ENCODE results near the gene SIRPA. TPM values are rescaled to one million over a fixed set of nuclear protein-coding genes. Genes with fewer than 3 reads are reported as not detected.

Gene SIRPA
- total and polyA plus RNA-seq, 2 experiments from 2014 or later: 16.0 to 18.6 TPM

GRCh38 chr20:1895674-1896483, 672 bp downstream of the SIRPA start:
- Histone ChIP-seq H3K79me2 (peaks cover 28% of the 10 kb centered on the region), H2AFZ (peak overlapping the region; percentile 81), H4K20me1 (ENCODE audit: insufficient read depth, poor library complexity, severe bottlenecking) (no peaks in the 10 kb centered on the region), H3K4me1 (ENCODE audit: insufficient read depth) (peaks cover 18% of the 10 kb centered on the region), H3K4me3 (peak overlapping the region; percentile 82), H3K9me2 (replicated peaks; ENCODE audit: insufficient read depth) (no peaks in the 10 kb centered on the region), H3K36me3 (replicated peaks; ENCODE audit: insufficient read depth, low read depth) (no peaks in the 10 kb centered on the region), H3K4me2 (peak overlapping the region; percentile 98), H3K27me3 (no peaks in the 10 kb centered on the region), H3K9me3 (ENCODE audit: low read depth) (no peaks in the 10 kb centered on the region), H3K27ac (peak overlapping the region; percentile 95)
- WGBS (ENCODE audit: low lambda C conversion rate, missing lambda C conversion rate): 12% methylated on average over 24 of the region's 24 CpGs
- TF ChIP-seq EZH2phosphoT487 (IDR thresholded peaks at IDR 0.05; ENCODE audit: low read depth, severe bottlenecking, unreplicated experiment) (no peak), EZH2 (IDR thresholded peaks at IDR 0.05; ENCODE audit: borderline replicate concordance) (no peak)
- TF ChIP-seq, protein P1, sequence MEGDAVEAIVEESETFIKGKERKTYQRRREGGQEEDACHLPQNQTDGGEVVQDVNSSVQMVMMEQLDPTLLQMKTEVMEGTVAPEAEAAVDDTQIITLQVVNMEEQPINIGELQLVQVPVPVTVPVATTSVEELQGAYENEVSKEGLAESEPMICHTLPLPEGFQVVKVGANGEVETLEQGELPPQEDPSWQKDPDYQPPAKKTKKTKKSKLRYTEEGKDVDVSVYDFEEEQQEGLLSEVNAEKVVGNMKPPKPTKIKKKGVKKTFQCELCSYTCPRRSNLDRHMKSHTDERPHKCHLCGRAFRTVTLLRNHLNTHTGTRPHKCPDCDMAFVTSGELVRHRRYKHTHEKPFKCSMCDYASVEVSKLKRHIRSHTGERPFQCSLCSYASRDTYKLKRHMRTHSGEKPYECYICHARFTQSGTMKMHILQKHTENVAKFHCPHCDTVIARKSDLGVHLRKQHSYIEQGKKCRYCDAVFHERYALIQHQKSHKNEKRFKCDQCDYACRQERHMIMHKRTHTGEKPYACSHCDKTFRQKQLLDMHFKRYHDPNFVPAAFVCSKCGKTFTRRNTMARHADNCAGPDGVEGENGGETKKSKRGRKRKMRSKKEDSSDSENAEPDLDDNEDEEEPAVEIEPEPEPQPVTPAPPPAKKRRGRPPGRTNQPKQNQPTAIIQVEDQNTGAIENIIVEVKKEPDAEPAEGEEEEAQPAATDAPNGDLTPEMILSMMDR (IDR thresholded peaks at IDR 0.05; ENCODE audit: poor library complexity): no peak
- peak; percentile 44 for DNase-seq (ENCODE audit: low spot score)

- no peak for DNase-seq (ENCODE audit: low spot score)
- no peak overlapping the region for H3K27ac ChIP-seq
- H4K20me1 ChIP-seq (ENCODE audit: insufficient read depth, poor library complexity, severe bottlenecking): no peaks in the 10 kb centered on the region
- H3K4me3 ChIP-seq: no peak overlapping the region
- H3K79me2 ChIP-seq: peaks cover 28% of the 10 kb centered on the region
- no peaks in the 10 kb centered on the region for H3K27me3 ChIP-seq
- no peaks in the 10 kb centered on the region for H3K9me2 ChIP-seq (replicated peaks; ENCODE audit: insufficient read depth)
- H3K36me3 ChIP-seq (replicated peaks; ENCODE audit: insufficient read depth, low read depth): no peaks in the 10 kb centered on the region
- no peaks in the 10 kb centered on the region for H3K9me3 ChIP-seq (ENCODE audit: low read depth)
- H3K4me2 ChIP-seq: peak overlapping the region; percentile 98
- no peak overlapping the region for H2AFZ ChIP-seq
- 79% methylated on average over 12 of the region's 12 CpGs for WGBS (ENCODE audit: low lambda C conversion rate, missing lambda C conversion rate)
- TF ChIP-seq EZH2 (IDR thresholded peaks at IDR 0.05; ENCODE audit: borderline replicate concordance) (no peak), EZH2phosphoT487 (IDR thresholded peaks at IDR 0.05; ENCODE audit: low read depth, severe bottlenecking, unreplicated experiment) (no peak)
- TF ChIP-seq, protein P1 (IDR thresholded peaks at IDR 0.05; ENCODE audit: poor library complexity): no peak
- peaks cover 18% of the 10 kb centered on the region for H3K4me1 ChIP-seq (ENCODE audit: insufficient read depth)
Measured at GRCh38 chr20:1896484-1897258, 1.5 kb downstream of the SIRPA start.

GRCh38 chr20:1897541-1897940, 2.3 kb downstream of the SIRPA start:
- no peak overlapping the region for H2AFZ ChIP-seq
- H3K9me2 ChIP-seq (replicated peaks; ENCODE audit: insufficient read depth): no peaks in the 10 kb centered on the region
- no peak overlapping the region for H3K4me3 ChIP-seq
- no peaks in the 10 kb centered on the region for H3K36me3 ChIP-seq (replicated peaks; ENCODE audit: insufficient read depth, low read depth)
- H4K20me1 ChIP-seq (ENCODE audit: insufficient read depth, poor library complexity, severe bottlenecking): no peaks in the 10 kb centered on the region
- H3K4me2 ChIP-seq: peak overlapping the region; percentile 98
- peaks cover 33% of the 10 kb centered on the region for H3K79me2 ChIP-seq
- WGBS (ENCODE audit: low lambda C conversion rate, missing lambda C conversion rate): 97% methylated on average over 2 of the region's 2 CpGs
- TF ChIP-seq, protein P1 (IDR thresholded peaks at IDR 0.05; ENCODE audit: poor library complexity): no peak
- no peak for TF ChIP-seq EZH2 (IDR thresholded peaks at IDR 0.05; ENCODE audit: borderline replicate concordance)
- no peak for TF ChIP-seq EZH2phosphoT487 (IDR thresholded peaks at IDR 0.05; ENCODE audit: low read depth, severe bottlenecking, unreplicated experiment)
- peaks cover 18% of the 10 kb centered on the region for H3K4me1 ChIP-seq (ENCODE audit: insufficient read depth)
- H3K27me3 ChIP-seq: no peaks in the 10 kb centered on the region
- DNase-seq (ENCODE audit: low spot score): no peak
- H3K27ac ChIP-seq: peak overlapping the region; percentile 46
- no peaks in the 10 kb centered on the region for H3K9me3 ChIP-seq (ENCODE audit: low read depth)
